PC-9 (cell line): ENCODE measurements around the gene BPIFB2. TPM values are rescaled to one million over a fixed set of nuclear protein-coding genes. Genes with fewer than 3 reads are reported as not detected.

Source experiments
- BruUV-seq: library from RNA; stranded (reverse); fragments of 400-500 nt; replicated peaks from 2 replicates; lab custom pipeline; 2021; lab: Mats Ljungman, UMichigan
- CTCF ChIA-PET: fragments of 300-600 bp; sonication (Branson Sonifier 250); formaldehyde crosslinking; loops from one replicate; lab custom pipeline; 2022; ENCODE audit warnings: antibody characterized with exemption; lab: Charles Lee
- POLR2A ChIA-PET: fragments of 300-600 bp; sonication (Branson Sonifier 250); formaldehyde crosslinking; loops from one replicate; lab custom pipeline; 2022; ENCODE audit warnings: antibody characterized with exemption; ENCODE audit not compliant: unreplicated experiment; lab: Charles Lee
- DNase-seq, 2 experiments: peaks; one replicate each; pipeline versions ENCODE4 v3.0.0 to v3.0.0-alpha.2; 2015 to 2022; ENCODE audit warnings: mixed read lengths in 1 of 2
- H2AFZ ChIP-seq: fragments of 200-600 bp; sonication (generic); 2 replicates; pipeline ENCODE4 v1.8.1; 2017; ENCODE audit warnings: antibody characterized with exemption
- H3F3A ChIP-seq: fragments of 200-600 bp; sonication (generic); 2 replicates; pipeline ENCODE4 v1.8.1; 2017; ENCODE audit warnings: antibody characterized with exemption, mild to moderate bottlenecking, low read depth; ENCODE audit not compliant: insufficient read depth
- H3K27ac ChIP-seq: fragments of 200-600 bp; sonication (generic); 2 replicates; pipeline ENCODE4 v1.6.1; 2016; ENCODE audit warnings: mixed run types
- H3K27me3 ChIP-seq: fragments of 200-600 bp; sonication (generic); 2 replicates; pipeline ENCODE4 v1.6.1; 2016; ENCODE audit warnings: low read depth, mixed run types; ENCODE audit not compliant: insufficient read depth
- H3K36me3 ChIP-seq: fragments of 200-600 bp; sonication (generic); 2 replicates; pipeline ENCODE4 v1.6.1; 2016; ENCODE audit warnings: low read depth, mixed run types
- H3K4me1 ChIP-seq: fragments of 200-600 bp; sonication (generic); replicated peaks from 2 replicates; pipeline ENCODE4 v1.6.1; 2016; ENCODE audit warnings: mixed run types; ENCODE audit not compliant: insufficient read depth
- H3K4me2 ChIP-seq: fragments of 200-600 bp; sonication (generic); 2 replicates; pipeline ENCODE4 v1.6.1; 2017; ENCODE audit warnings: mixed run types
- H3K4me3 ChIP-seq: fragments of 200-600 bp; sonication (generic); 2 replicates; pipeline ENCODE4 v1.6.1; 2016; ENCODE audit warnings: mixed run types
- H3K79me2 ChIP-seq: fragments of 200-600 bp; sonication (generic); 2 replicates; pipeline ENCODE4 v1.6.1; 2017; ENCODE audit warnings: low read depth, mixed run types
- H3K9me2 ChIP-seq: fragments of 200-600 bp; sonication (generic); 2 replicates; pipeline ENCODE4 v1.8.1; 2017; ENCODE audit warnings: mild to moderate bottlenecking; ENCODE audit not compliant: insufficient read depth
- H3K9me3 ChIP-seq: fragments of 200-600 bp; sonication (generic); 2 replicates; pipeline ENCODE4 v1.8.1; 2016; ENCODE audit warnings: low read depth; ENCODE audit not compliant: insufficient read depth
- H4K20me1 ChIP-seq: fragments of 200-600 bp; sonication (generic); 2 replicates; pipeline ENCODE4 v1.8.1; 2017; ENCODE audit not compliant: insufficient read depth
- CTCF ChIP-seq: fragments of 200-600 bp; sonication (generic); conservative IDR thresholded peaks from 2 replicates; pipeline ENCODE4 v1.6.1; 2017; ENCODE audit warnings: mixed run types, antibody characterized with exemption, mild to moderate bottlenecking, moderate library complexity
- EZH2 ChIP-seq: fragments of 200-600 bp; sonication (generic); IDR thresholded peaks from 2 replicates; pipeline ENCODE4 v1.8.0; 2017; ENCODE audit warnings: antibody characterized with exemption, low read depth
- intact Hi-C: fragments of 100-400 bp; cut with micrococcal nuclease; formaldehyde crosslinking; loops from one replicate; pipeline ENCODE4 v1.10.0; 2022; ENCODE audit not compliant: unreplicated experiment
- total RNA-seq: library from RNA; stranded (reverse); gene quantifications from 2 replicates; pipeline ENCODE4 v1.2.3, GENCODE V29; 2021

Gene BPIFB2
- total RNA-seq, 1 experiment from 2014 or later: not detected

DNA sequence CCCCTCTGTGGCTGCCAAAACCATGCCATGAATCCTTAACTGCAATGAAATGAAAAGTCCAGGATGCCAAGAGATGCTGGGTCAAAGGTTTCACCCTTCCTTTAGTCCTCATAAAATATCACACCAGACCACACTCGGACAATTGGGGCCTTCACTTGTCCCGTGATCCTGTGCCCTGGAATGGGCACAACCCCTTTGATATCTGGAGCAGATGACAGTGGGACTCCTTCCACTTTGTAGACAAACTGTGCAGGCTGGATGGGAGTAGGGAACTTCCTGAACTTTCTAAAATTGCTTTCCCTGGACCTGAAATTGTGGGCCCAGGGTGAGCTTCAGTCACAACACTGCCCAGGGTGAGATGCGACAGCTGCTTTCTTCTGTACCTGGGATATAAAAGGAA is 14.4 kb downstream of the BPIFB2 start:
- ChIA-PET POLR2A (no interaction called here), CTCF (no interaction called here)
- Histone ChIP-seq H3K4me3 (no peak overlapping the region), H4K20me1 (no peaks in the 10 kb centered on the region), H3K36me3 (no peaks in the 10 kb centered on the region), H3K4me2 (no peak overlapping the region), H3F3A (no peaks in the 10 kb centered on the region), H3K27me3 (peaks cover 56% of the 10 kb centered on the region), H3K9me2 (no peaks in the 10 kb centered on the region), H3K4me1 (no peaks in the 10 kb centered on the region), H2AFZ (no peak overlapping the region), H3K79me2 (no peaks in the 10 kb centered on the region), H3K9me3 (no peaks in the 10 kb centered on the region), H3K27ac (no peak overlapping the region)
- no TSS peak for BruUV-seq
- intact Hi-C loops: no loop called here
- TF ChIP-seq EZH2: no peak
- TF ChIP-seq CTCF: no peak
- no peak for DNase-seq

GRCh38 chr20:33022289-33022688 is 14.8 kb downstream of the BPIFB2 start:
- H3K9me2 ChIP-seq: no peaks in the 10 kb centered on the region
- TF ChIP-seq CTCF (no peak), EZH2 (no peak)
- H4K20me1 ChIP-seq: no peaks in the 10 kb centered on the region
- H3K27ac ChIP-seq: no peak overlapping the region
- intact Hi-C loops: no loop called here
- ChIA-PET CTCF (no interaction called here), POLR2A (no interaction called here)
- no peaks in the 10 kb centered on the region for H3K36me3 ChIP-seq
- H3K4me1 ChIP-seq: no peaks in the 10 kb centered on the region
- peaks cover 56% of the 10 kb centered on the region for H3K27me3 ChIP-seq
- no peak overlapping the region for H3K4me2 ChIP-seq
- H3K9me3 ChIP-seq: no peaks in the 10 kb centered on the region
- no peaks in the 10 kb centered on the region for H3K79me2 ChIP-seq
- no peak overlapping the region for H2AFZ ChIP-seq
- H3K4me3 ChIP-seq: no peak overlapping the region
- no peaks in the 10 kb centered on the region for H3F3A ChIP-seq
- BruUV-seq: no TSS peak
- no peak for DNase-seq

GRCh38 chr20:33022694-33023438 is 15.4 kb downstream of the BPIFB2 start:
- BruUV-seq: no TSS peak
- no peaks in the 10 kb centered on the region for H3K9me2 ChIP-seq
- no peaks in the 10 kb centered on the region for H3K4me1 ChIP-seq
- ChIA-PET CTCF (no interaction called here), POLR2A (no interaction called here)
- H2AFZ ChIP-seq: no peak overlapping the region
- no peaks in the 10 kb centered on the region for H3K9me3 ChIP-seq
- no peaks in the 10 kb centered on the region for H4K20me1 ChIP-seq
- H3K4me2 ChIP-seq: no peak overlapping the region
- H3K27me3 ChIP-seq: peaks cover 54% of the 10 kb centered on the region
- H3K27ac ChIP-seq: no peak overlapping the region
- DNase-seq: no peak
- H3K36me3 ChIP-seq: no peaks in the 10 kb centered on the region
- no peaks in the 10 kb centered on the region for H3F3A ChIP-seq
- no peak overlapping the region for H3K4me3 ChIP-seq
- intact Hi-C loops: no loop called here
- no peak for TF ChIP-seq CTCF
- TF ChIP-seq EZH2: no peak
- no peaks in the 10 kb centered on the region for H3K79me2 ChIP-seq
